GM18907 (cell line): Measurements from ENCODE around the gene SLF1.

ENCODE experiments used
- ATAC-seq: cut with Tn5 transposase; IDR thresholded peaks from one replicate; pipeline ENCODE4 v1.9.1; 2021; ENCODE audit warnings: mild to moderate bottlenecking, moderate library complexity; ENCODE audit not compliant: unreplicated experiment

Gene SLF1

GRCh38 chr5:94660506-94660905 is 42.0 kb downstream of the SLF1 start:
- ATAC-seq, result no peak

- no peak for ATAC-seq
Observed at GRCh38 chr5:94661086-94661485, 42.6 kb downstream of the SLF1 start.

GRCh38 chr5:94667937-94668336 is 49.5 kb downstream of the SLF1 start:
- ATAC-seq, result no peak

- ATAC-seq, result no peak
Observed at GRCh38 chr5:94670726-94671125, 52.3 kb downstream of the SLF1 start.

GRCh38 chr5:94672746-94673145 is 54.3 kb downstream of the SLF1 start:
- ATAC-seq, result no peak

- ATAC-seq, result no peak
Observed at GRCh38 chr5:94674490-94675382, 56.3 kb downstream of the SLF1 start.

- ATAC-seq, result no peak
Observed at GRCh38 chr5:94675965-94676618, 57.6 kb downstream of the SLF1 start.

- ATAC-seq, result no peak
Observed at GRCh38 chr5:94682814-94683520, 64.5 kb downstream of the SLF1 start.

- no peak for ATAC-seq
Observed at GRCh38 chr5:94689908-94690307, 71.4 kb downstream of the SLF1 start.

- no peak for ATAC-seq
Observed at GRCh38 chr5:94690778-94691177, 72.3 kb downstream of the SLF1 start.

- no peak for ATAC-seq
Observed at GRCh38 chr5:94691291-94691690, 72.8 kb downstream of the SLF1 start.

GRCh38 chr5:94691949-94692348 is 73.5 kb downstream of the SLF1 start:
- no peak for ATAC-seq

- no peak for ATAC-seq
Observed at GRCh38 chr5:94692581-94692980, 74.1 kb downstream of the SLF1 start.

GRCh38 chr5:94693043-94693822 is 74.8 kb downstream of the SLF1 start:
- peak; percentile 72 for ATAC-seq

- no peak for ATAC-seq
Observed at GRCh38 chr5:94693845-94694370, 75.4 kb downstream of the SLF1 start.

GRCh38 chr5:94694671-94695070 is 76.2 kb downstream of the SLF1 start:
- ATAC-seq, result no peak

- ATAC-seq, result no peak
Observed at GRCh38 chr5:94698197-94698596, 79.7 kb downstream of the SLF1 start.

- no peak for ATAC-seq
Observed at GRCh38 chr5:94699562-94699961, 81.1 kb downstream of the SLF1 start.

- ATAC-seq, result peak; percentile 83
Observed at GRCh38 chr5:94700592-94700991, 82.1 kb downstream of the SLF1 start.

- peak; percentile 64 for ATAC-seq
Observed at GRCh38 chr5:94702729-94703128, 84.3 kb downstream of the SLF1 start.

- no peak for ATAC-seq
Observed at GRCh38 chr5:94705427-94705826, 87.0 kb downstream of the SLF1 start.
